ENCODE data around the gene SSBP3.
"Not testable (repeated sequence)": the region's sequence is repeated elsewhere in the genome, so short reads cannot be mapped to it uniquely, and the experiment has no call there.

SSBP3 gene

DNA sequence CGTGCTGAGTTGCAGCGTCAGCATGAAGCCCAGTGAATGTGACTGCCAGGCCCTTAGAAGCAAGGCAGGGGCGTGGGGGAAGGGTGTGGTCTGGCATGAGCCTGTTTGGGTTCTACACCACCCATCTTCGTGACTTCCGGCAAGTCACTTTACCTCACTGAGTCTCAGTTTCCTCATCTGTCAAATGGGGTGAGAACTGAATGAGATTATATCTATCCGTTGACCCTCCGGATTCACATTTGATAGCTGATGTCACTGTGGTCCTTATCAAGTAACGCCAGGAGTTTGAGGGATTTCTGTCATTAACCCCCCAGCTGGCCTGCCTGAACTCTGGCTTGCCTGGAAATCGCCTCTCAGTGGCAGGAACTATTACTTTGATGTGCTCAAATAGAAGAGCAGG is 190.7 kb downstream of the SSBP3 start:
- no peak for DNase-seq

DNA sequence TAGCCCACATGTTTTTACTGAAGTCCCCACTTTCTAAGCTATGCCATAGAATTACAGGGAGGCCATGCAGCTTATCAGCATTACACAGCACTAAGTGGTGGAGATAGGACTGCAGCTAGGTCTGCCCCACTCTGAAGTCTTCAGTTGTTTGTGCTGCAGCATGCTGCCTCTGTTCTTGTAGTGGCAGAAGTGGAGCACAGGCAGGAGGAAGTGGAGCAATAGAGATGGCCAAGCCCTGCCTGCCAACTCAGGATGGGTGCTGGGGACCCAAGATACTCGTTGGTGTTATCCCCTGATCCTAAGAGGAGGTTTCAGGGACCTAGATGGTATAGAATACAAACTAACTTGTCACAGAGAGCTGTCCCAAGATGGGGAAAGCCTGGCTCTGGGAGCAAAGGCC is 193.3 kb downstream of the SSBP3 start:
- no peak for DNase-seq

DNA sequence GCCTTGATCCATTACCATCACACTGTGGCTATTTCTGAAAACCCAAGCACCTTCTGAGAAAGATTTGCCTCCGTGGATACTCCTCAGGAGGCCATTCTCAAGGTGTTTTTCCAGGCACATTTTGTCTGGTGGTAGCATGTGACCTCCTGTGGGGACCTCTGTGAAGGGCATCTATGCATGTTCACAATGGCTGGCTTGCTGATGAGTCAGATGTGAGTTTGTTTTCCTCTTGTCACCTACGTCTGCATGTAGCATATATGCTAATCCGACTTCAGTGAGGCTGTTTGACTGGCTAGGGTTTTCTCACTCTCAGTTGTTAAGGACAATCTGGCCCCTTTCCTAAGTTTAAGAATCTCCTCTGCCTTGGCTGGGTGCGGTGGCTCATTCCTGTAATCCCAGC is 198.3 kb downstream of the SSBP3 start:
- not testable (repeated sequence) for DNase-seq

DNA sequence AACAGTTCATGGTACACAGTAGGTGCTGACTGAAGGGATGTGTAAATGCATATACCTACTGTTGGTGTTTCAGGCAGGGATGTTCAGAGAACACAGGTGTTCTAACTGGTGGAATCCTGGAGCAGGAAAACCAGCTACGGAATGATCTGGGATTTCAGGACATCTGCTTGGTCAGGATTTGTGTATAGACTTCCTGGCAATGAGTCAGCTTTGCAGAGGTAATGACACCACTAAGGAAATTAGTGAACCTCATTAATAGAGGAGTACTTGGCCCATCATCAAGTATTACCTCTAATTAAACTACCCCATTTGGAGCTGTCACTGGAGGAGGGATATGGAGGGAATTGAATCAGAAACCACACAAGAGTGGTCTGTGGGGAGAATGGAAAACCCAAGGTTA is 198.9 kb downstream of the SSBP3 start:
- no peak for DNase-seq

DNA sequence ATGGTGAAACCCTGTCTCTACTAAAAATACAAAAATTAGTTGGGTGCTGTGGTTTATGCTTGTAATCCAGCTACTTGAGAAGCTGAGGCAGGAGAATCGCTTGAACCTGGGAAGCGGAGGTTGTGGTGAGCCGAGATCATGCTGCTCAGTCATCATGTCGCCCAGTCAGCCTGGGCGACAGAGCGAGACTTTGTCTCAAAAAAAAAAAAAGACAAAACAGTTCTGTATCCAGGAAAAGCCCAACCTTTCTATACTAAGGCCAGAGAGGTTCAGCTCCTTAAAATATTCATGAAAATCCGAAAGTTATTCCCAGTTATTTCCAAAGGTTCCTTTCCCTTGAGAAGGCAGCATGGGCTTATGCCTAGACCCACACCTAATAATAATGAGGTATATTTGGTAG is 202.0 kb downstream of the SSBP3 start:
- DNase-seq = no peak

DNA sequence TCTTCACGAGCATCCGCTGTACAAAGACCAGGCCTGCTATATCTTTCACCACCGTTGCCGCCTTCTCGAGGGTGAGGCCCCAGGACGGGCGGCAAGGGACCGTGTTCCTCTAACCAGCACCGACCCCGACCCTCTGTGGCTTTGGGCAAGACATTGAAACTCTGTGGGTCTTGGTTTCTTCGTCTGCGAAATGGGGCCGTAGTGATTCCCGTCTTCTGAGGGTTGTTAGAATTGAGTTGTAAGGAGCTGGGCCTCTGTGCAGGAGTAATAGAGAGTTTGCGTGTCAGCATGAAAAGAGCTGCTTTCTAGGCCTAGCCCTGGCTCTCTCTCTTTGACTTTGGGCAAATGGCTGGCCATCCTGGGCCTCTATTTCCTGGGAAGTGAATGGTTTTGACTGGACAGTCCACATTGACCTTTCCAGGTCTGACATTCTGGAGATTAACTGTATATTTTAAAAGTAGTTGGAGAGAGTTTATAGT is 205.6 kb downstream of the SSBP3 start:
- no peak for DNase-seq

DNA sequence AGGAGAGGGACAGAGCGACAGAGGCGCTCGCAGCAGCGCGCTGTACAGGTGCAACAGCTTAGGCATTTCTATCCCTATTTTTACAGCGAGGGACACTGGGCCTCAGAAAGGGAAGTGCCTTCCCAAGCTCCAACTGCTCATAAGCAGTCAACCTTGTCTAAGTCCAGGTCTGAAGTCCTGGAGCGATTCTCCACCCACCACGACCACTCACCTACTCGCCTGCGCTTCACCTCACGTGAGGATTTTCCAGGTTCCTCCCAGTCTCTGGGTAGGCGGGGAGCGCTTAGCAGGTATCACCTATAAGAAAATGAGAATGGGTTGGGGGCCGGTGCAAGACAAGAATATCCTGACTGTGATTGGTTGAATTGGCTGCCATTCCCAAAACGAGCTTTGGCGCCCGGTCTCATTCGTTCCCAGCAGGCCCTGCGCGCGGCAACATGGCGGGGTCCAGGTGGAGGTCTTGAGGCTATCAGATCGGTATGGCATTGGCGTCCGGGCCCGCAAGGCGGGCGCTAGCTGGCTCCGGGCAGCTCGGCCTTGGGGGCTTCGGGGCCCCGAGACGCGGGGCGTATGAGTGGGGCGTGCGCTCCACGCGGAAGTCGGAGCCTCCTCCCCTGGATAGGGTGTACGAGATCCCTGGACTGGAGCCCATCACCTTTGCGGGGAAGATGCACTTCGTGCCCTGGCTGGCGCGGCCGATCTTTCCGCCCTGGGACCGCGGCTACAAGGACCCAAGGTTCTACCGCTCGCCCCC is 206.3 kb downstream of the SSBP3 start, which contains the start of the genes CYB5RL and MRPL37:
Gene CYB5RL (minus strand): TSS at position 266 of the 754 bp plus-strand sequence. CDS start 4,414 bp downstream, outside the sequence.
Gene MRPL37 (plus strand): TSS at position 403 of the 754 bp plus-strand sequence. CDS start 77 bp downstream, at position 480.
- peak; percentile 86 for DNase-seq

DNA sequence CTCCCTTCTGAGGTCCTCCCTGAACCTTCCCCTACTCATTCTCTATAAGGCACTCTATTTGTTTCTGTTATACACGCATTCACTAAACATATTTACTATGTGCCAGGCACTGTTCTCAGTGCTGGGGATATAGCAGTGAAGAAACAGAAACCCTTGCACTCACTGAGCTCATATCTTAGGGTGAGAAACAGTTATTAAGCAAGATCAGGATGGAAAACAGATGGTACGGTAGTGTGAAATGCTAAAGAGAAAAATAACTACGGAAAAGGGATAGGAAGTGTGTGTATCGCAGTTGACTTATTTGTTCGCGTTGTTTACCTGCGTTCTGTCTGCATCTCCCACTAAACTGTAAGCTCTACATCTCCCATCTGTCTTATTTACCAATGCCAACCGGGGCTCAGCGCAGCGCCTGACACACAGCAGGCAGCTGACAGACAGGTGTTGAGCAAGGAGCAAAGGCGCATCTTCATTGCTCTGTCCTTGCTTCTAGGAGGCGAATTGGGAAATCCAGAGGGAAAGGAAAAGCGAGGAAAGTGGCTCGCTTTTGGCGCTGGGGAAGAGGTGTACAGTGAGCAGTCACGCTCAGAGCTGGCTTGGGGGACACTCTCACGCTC is 206.9 kb downstream of the SSBP3 start:
- no peak for DNase-seq

DNA sequence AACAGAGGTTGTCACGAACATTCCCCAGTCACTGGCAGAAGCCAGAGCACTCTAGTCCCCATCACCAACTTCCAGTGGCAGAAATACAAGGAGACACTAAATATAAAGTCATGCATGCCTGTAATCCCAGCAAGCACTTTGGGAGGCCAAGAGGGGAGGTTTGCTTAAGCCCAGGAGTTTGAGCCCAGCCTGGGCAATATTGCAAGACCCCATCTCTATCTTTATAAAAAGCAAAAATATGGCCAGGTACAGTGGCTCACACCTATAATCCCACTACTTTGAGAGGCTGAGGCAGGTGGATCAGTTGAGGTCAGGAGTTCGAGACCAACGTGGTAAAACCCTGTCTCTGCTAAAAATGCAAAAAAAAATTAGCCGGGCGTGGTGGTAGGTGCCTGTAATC is 212.7 kb downstream of the SSBP3 start:
- no peak for DNase-seq

DNA sequence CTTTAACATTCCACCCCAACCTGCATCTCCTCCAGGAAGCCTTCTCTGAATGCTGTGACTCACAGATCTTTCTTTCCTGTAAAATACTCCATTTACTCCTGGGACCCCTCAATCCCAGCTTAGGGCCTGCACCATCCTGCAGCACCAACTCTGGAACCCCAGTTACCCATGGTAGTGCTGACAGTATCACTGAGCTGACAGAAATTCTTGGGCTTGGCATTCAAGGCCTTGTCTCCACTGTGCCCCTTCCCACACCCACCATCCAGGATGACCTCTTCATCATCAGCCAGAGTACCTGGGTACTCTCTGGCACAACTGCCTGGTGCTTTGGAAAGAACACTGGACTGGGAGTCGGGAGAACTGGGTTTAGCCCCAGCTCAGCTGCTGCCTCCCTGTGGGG is 214.7 kb downstream of the SSBP3 start:
- no peak for DNase-seq

DNA sequence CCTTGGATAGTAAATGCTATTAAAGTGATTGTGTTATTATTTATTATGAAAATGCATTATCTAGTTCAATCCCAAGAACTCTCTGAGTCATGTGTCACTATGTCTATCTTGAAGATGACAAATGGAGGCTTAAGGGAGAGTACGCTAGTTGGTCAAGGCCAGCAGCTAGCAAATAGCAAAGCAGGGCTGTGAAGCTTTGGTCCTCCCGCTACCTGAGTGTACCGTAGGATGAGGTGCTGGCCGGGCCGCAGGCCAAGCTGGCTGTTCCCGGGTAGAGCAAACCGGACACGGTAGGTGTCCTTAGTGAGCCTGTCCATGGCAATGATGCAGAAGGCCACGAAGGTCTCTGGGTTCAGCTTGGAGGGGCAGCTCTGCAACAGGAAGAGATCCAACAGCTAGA is 215.7 kb downstream of the SSBP3 start:
- DNase-seq = no peak

DNA sequence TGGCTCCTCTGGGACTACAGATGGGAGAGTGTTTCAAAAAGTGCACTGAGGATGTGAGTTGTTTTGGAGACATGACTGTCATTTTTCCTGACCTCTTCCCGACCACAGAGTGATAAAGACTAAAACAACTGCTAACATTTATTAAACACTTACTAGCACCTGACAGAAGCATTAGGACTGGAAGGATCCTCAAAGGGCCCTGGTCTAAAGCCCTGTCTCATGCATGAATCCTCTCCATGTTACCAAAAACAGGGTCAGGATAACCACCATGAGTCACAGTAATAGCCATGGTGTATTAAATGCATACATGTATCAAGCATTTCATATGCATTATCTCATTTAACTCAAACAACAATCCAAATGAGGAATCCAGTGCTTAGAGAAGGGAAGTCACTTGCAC is 217.9 kb downstream of the SSBP3 start:
- no peak for DNase-seq

DNA sequence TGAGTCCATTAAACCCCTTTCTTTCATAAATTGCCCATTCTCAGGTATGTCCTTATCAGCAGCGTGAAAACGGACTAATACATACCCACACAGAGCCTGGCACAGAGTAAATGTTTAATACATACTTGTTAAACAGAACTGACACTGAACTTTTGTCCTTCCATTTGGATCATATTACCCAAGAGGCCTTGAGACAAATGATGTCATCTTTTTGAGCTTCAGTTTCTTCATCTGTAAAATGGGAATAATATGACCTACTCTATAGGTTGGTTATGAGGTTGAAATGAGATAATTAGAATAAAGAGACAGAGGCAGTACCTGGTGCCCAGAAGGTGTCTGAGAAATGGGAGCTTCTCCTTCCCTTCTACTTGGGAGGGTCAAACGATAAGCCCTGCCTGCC is 220.1 kb downstream of the SSBP3 start:
- DNase-seq = no peak

DNA sequence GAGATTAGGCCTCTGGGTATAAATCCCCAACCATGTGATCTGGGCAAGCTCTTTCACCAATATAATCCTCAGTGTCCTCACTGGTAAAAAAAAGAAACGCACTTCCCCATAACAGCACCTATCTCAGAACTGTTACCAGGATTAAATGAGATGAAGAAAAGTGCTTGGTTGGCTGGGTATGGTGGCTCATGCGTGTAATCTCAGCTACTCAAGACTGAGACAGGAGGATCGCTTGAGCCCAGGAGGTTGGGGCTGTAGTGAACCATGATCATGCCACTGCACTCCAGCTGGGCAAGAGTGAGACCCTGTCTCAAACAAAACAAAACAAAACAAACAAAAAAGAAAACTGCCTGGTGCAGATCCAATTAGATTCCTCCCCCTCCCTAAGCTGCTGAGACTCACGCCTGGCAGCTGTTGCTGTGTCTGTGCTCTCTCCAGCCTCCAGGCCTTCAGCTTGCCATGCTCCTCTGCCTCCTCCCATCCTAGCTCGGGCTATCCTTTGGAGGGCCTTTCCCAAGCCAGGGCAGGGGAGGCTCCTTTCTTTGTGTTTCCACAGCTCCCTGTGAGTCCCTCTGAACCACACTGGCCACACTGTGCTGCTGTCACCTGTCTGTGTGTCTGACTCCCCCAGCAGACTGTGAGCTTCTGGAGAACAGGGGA is 225.4 kb downstream of the SSBP3 start:
- DNase-seq = no peak

DNA sequence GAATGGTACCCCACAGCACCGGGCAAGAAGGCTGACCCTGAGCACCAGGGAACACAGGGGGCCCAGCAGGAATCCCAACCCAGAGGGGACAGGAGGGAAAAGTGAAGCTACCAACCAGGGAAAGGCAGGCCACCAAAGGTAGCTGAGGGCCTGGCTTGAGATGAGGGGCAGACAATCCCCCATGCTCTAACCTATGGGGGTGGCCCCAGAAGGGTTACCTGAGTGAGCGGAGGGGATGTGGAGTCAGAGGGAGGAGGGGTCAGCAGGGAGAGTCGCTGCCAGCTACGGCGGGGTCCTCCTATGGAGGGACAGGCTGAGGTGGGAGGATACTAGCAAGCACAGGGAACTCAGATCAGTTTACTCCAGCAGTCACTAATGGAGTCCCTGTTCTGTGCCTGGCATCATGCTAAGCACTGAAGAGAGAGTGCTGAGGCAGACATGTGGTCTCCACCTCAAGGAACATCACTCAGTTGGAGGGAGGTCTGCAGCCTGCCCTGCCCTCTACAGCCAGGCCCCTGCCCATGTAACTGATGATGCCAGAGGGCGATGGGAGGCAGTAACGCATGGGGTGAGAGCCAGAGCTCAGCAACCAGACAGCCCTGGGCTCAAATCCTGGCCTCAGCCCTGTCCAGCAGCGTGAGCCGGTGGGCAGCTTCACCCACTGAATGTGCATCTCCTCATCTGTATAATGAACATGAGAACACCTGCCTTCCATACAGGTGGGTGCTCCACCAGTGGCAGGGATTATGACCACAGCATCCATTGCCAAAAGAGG is 227.7 kb downstream of the SSBP3 start:
- no peak for DNase-seq

DNA sequence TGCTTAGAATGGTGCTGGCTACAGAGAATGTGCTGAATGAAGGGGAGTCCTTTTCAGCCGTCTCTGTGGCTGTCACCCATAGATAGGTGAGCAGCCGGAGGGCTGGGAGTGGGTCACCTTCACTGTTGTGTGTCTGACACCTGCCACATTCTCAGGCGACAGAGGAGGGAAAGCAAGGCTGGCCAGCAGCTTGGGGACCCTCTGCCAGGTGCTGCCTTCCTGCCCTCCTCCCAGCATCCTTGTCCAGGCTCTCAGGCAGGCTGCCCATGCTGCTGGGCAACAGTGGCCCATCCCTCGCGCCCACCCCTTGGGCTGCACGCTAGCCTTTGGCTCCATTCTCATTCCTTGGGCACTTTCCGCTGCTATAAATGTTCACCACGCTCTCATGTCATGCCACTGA is 228.5 kb downstream of the SSBP3 start:
- no peak for DNase-seq

DNA sequence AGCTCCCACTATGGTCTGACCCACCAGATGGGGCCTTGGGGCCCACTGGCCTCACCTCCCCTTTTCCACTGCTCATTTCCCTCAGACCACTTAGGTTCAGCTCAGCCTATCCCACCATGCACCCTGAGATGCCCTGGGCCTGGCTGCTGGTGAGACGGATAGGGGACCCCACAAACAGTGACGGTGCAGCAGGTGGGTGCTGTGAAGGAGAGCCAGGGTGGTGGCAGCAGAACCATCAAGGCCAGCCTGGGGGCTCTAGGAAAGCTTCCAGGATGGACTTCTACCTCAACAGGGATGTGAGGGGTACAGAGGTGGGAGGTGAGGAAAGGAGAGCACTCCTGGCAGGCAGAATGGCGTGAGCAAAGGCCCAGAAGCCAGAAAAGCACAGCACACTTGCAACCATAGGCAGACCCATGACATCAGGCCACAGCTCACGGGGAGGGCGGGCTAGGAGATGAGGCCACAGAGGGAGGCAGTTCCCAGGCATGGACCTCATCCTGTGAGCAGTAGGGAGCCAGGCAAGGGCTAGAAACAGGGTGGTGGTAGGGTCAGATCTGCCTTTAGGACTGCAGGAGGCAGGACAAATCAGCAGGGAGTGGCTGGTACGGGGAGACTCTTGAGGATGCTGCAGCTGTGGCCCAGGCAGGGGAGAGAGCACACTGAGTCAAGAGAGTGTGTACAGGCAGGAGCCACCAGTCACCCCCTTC is 229.4 kb downstream of the SSBP3 start:
- DNase-seq = no peak
